EL (cell line): ENCODE data around the gene TIAM1.

Experiments
- DNase-seq: peaks from one replicate; pipeline ENCODE4 v3.0.0-alpha.2; 2016

TIAM1 gene

DNA sequence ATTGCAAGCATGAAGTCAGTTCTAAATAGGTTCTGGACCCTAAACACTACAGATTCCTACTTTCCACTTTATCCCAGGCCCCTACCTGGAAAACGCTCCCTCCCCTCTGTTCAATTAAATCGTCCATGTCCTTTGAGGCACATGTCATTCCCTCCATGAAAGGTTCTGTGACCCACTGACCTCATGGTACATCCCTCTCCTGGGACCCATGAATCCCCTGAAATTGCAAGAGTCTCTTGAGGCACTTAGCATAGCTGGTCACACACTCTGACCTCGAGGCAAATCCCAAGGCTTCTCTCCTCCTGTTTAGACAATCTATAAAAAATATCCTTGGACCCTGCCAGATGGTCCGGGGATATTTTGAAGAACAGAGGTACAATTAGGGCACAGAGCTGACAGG, 271.5 kb downstream of the TIAM1 start:
- no peak for DNase-seq
